HS-27A (cell line): Measurements from ENCODE around the gene SRMS.

ENCODE experiments used
- DNase-seq: peaks from one replicate; pipeline ENCODE4 v3.0.0-alpha.2; 2012; ENCODE audit warnings: low read depth, missing footprints

The SRMS gene

GRCh38 chr20:63547725-63548480 is at the start of gene SRMS:
Gene SRMS (minus strand): TSS chr20:63547749. CDS start chr20:63547463, 286 bp downstream.
- DNase-seq = no peak

GRCh38 chr20:63596423-63596822 is 48.9 kb upstream of the SRMS start:
- no peak for DNase-seq

- no peak for DNase-seq
These were observed 48.0 kb upstream of the SRMS start for GRCh38 chr20:63595416-63596127.

- DNase-seq = no peak
These were observed 46.6 kb upstream of the SRMS start for GRCh38 chr20:63594043-63594561.

GRCh38 chr20:63592661-63593060 is 45.1 kb upstream of the SRMS start:
- DNase-seq = no peak

GRCh38 chr20:63591786-63592355 is 44.3 kb upstream of the SRMS start:
- no peak for DNase-seq

- DNase-seq = no peak
These were observed 43.6 kb upstream of the SRMS start for GRCh38 chr20:63591147-63591533.

- DNase-seq = no peak
These were observed 42.9 kb upstream of the SRMS start for GRCh38 chr20:63590218-63591146.

- no peak for DNase-seq
These were observed 42.0 kb upstream of the SRMS start for GRCh38 chr20:63589261-63590217.

- no peak for DNase-seq
These were observed 41.1 kb upstream of the SRMS start for GRCh38 chr20:63588641-63589041.

GRCh38 chr20:63587776-63588591 is 40.4 kb upstream of the SRMS start:
- no peak for DNase-seq

GRCh38 chr20:63587256-63587655 is 39.7 kb upstream of the SRMS start:
- no peak for DNase-seq

- no peak for DNase-seq
These were observed 39.2 kb upstream of the SRMS start for GRCh38 chr20:63586797-63587196.

- no peak for DNase-seq
These were observed 38.3 kb upstream of the SRMS start for GRCh38 chr20:63585616-63586565.

- DNase-seq = no peak
These were observed 35.0 kb upstream of the SRMS start for GRCh38 chr20:63582382-63583063.

- DNase-seq = no peak
These were observed 33.4 kb upstream of the SRMS start for GRCh38 chr20:63580796-63581461.

GRCh38 chr20:63579017-63579694 is 31.6 kb upstream of the SRMS start:
- DNase-seq = no peak
